ENCODE results near the gene RASSF10. TPM values are rescaled to one million over a fixed set of nuclear protein-coding genes. Genes with fewer than 3 reads are reported as not detected.

Gene RASSF10
- total and polyA plus RNA-seq, 11 donors: 0.07 to 0.85 (median 0.29) TPM

DNA sequence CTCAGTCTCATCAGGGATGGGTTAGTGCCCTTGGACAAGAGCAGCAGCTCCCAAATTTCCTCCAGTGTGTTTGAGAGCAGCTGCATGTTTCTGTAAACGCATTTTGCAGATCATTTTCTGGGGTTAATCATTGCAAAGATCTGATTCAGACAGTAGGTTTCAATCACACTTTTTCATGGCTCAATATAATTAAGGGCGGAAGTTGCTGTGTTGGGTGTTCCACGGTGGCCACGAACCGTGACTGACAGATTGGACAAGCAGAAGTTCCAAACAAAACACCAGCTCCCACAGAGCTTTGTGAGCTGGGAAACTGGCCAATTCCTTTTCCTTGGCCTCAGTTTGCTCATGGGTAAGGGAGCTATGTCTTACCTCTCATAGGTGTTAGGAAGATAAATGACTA, 8.4 kb upstream of the RASSF10 start:
- Histone ChIP-seq H3K4me1 (no peaks in the 10 kb centered on the region), H3K4me3 (no peak overlapping the region), H3K9me3 (peaks cover 0 to 7% (median 0%) of the 10 kb centered on the region in 12 donors), H3K27me3 (peaks cover 0 to 26% (median 5%) of the 10 kb centered on the region in 9 donors), H3K27ac (no peak overlapping the region), H3K36me3 (no peaks in the 10 kb centered on the region)
- intact Hi-C loops (cut with DNase I): loop anchor here in 1 of 10 donors (10.0 kb wide), 1 partner anchor 104 kb away; no protein-coding TSS in a partner anchor
- DNase-seq (no peak), ATAC-seq (no peak)
- 41 to 53% (median 45%) methylated on average over 5 of the region's 5 CpGs for WGBS, 4 donors
- TF ChIP-seq POLR2A (IDR thresholded peaks at IDR 0.05) (no peak), CTCF (IDR thresholded peaks at IDR 0.05) (no peak)

DNA sequence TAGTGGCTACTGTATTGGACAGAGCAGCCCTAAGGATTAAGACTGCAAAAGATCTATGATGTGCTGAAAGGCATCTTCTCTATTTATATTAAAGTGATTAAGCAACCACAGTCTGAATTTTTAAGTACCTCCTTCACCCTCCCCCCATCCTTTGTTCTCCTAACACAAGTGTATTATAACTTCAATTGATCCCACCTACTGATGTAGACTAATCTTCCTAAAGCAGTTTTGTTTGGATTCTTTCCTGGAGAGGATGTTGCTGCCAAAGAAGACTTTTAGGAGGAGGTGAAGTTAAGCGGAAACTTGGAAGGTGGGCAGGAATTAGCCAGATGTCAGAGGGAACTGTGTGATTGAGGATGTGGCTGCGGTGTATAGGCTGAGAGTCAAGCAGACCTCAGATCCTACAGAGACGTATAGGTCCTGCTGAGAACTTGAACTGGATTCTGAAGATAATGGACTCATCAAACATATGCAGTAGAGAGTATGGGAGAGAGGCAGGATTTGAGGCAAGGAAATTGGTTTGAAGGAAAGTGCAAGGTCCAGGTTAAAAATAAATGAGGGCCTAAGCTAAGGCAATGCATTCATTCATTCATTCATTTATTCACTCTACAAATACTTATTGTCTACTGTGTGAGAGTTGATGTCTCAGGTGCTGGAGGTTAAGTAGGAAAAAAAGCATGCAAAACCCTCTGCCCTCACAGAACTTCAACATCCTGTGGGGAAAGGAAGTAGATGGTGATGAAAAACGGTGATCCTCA, 5.2 kb upstream of the RASSF10 start:
- peaks cover 0 to 57% (median 30%) of the 10 kb centered on the region in 9 donors for H3K27me3 ChIP-seq
- intact Hi-C loops (cut with DNase I): loop anchor here in 1 of 10 donors (10.0 kb wide), 1 partner anchor 101 kb away; no protein-coding TSS in a partner anchor
- H3K4me1 ChIP-seq: peaks cover 0 to 7% (median 4%) of the 10 kb centered on the region in 12 donors
- DNase-seq (no peak), ATAC-seq (no peak)
- TF ChIP-seq CTCF (IDR thresholded peaks at IDR 0.05) (no peak), POLR2A (IDR thresholded peaks at IDR 0.05) (no peak)
- no peak overlapping the region for H3K4me3 ChIP-seq
- WGBS, 4 donors: 59 to 68% (median 63%) methylated on average over 4 of the region's 4 CpGs
- no peaks in the 10 kb centered on the region for H3K36me3 ChIP-seq
- H3K27ac ChIP-seq: no peak overlapping the region
- H3K9me3 ChIP-seq: peaks cover 0 to 5% (median 0%) of the 10 kb centered on the region in 12 donors

GRCh38 chr11:13007182-13008060, 1.7 kb upstream of the RASSF10 start:
- TF ChIP-seq POLR2A (IDR thresholded peaks at IDR 0.05): no peak
- TF ChIP-seq CTCF (IDR thresholded peaks at IDR 0.05): no peak

More at GRCh38 chr11:13007182-13008060, 1.7 kb upstream of the RASSF10 start:
- Histone ChIP-seq H3K4me3 (no peak overlapping the region), H3K4me1 (peaks cover 0 to 38% (median 18%) of the 10 kb centered on the region in 12 donors), H3K36me3 (no peaks in the 10 kb centered on the region), H3K27ac (no peak overlapping the region), H3K9me3 (peaks cover 0 to 5% (median 0%) of the 10 kb centered on the region in 12 donors), H3K27me3 (peaks cover 15 to 80% (median 56%) of the 10 kb centered on the region in 9 donors)
- ATAC-seq (no peak), DNase-seq (no peak)
- WGBS, 4 donors: 86 to 91% (median 89%) methylated on average over 4 of the region's 4 CpGs
- intact Hi-C loops (cut with DNase I): loop anchor here in 1 of 10 donors (10.0 kb wide), 1 partner anchor 97 kb away; no protein-coding TSS in a partner anchor
